22Rv1 (cell line): ENCODE measurements around the gene RAPGEF4.
"Not testable (repeated sequence)": the region's sequence is repeated elsewhere in the genome, so short reads cannot be mapped to it uniquely, and the experiment has no call there.

Experiments
- H3K27ac ChIP-seq: fragments of 450-650 bp; 2 replicates; pipeline ENCODE4 v1.5.1; 2017
- ZFX ChIP-seq: fragments of 450-650 bp; IDR thresholded peaks from 2 replicates; pipeline ENCODE4 v1.6.1; 2017; ENCODE audit warnings: antibody characterized with exemption, borderline replicate concordance
- TF ChIP-seq, protein P1 (sequence below): fragments of 450-650 bp; IDR thresholded peaks from 2 replicates; pipeline ENCODE4 v1.5.1; 2017; ENCODE audit warnings: mild to moderate bottlenecking

The RAPGEF4 gene

DNA sequence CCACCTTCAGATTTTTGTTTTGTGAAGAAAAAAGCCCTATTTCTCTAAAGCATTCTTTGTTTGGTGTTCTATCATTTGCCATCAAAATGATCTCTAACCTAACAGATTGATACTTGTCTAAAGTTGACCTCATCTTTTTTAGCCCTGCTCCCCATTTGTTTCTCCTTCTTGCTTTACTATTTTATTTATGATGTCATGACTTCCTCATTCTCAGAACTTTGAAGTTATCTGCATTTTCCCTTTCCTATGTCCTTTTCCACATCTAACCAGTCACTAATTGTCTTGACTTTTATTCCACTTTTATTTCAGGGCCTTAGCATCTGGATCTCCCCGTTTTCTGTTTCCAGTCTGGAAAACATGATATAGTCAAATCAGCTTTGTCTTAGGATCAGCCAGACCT is 8.3 kb downstream of the RAPGEF4 start:
- TF ChIP-seq ZFX = no peak
- TF ChIP-seq, protein P1, sequence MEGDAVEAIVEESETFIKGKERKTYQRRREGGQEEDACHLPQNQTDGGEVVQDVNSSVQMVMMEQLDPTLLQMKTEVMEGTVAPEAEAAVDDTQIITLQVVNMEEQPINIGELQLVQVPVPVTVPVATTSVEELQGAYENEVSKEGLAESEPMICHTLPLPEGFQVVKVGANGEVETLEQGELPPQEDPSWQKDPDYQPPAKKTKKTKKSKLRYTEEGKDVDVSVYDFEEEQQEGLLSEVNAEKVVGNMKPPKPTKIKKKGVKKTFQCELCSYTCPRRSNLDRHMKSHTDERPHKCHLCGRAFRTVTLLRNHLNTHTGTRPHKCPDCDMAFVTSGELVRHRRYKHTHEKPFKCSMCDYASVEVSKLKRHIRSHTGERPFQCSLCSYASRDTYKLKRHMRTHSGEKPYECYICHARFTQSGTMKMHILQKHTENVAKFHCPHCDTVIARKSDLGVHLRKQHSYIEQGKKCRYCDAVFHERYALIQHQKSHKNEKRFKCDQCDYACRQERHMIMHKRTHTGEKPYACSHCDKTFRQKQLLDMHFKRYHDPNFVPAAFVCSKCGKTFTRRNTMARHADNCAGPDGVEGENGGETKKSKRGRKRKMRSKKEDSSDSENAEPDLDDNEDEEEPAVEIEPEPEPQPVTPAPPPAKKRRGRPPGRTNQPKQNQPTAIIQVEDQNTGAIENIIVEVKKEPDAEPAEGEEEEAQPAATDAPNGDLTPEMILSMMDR = no peak
- no peak overlapping the region for H3K27ac ChIP-seq

DNA sequence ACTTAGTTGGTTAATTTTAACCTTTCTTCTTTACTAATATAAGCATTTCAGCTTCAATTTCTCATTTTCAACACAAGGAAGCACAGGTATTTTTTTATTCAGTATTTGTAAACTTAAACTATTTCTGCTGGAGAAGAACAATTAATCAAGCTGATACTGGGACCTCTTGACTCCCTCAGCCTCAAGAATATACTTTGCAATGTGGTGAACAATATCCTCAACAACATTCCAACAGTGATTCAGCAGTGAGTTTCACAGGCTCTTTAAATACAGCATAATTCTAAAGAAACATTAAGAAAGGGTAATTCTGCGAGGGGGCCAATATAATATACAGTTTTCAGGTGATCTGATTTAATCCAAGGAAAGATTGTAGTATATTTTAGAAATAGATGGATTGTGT is 10.0 kb downstream of the RAPGEF4 start:
- no peak for TF ChIP-seq ZFX
- TF ChIP-seq, protein P1 = no peak
- no peak overlapping the region for H3K27ac ChIP-seq

DNA sequence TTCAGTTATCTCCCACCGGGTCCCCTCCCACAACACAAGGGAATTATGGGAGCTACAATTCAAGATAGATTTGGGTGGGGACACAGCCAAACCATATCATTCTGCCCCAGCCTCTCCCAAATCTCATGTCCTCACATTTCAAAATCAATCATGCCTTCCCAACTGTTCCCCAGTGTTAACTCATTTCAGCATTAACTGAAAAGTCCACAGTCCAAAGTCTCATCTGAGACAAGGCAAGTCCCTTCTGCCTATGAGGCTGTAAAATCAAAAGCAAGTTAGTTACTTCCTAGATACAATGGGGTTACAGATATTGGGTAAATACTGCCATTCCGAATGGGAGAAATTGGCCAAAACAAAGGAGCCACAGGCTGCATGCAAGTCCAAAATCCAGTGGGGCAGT is 12.9 kb downstream of the RAPGEF4 start:
- H3K27ac ChIP-seq = not testable (repeated sequence)

DNA sequence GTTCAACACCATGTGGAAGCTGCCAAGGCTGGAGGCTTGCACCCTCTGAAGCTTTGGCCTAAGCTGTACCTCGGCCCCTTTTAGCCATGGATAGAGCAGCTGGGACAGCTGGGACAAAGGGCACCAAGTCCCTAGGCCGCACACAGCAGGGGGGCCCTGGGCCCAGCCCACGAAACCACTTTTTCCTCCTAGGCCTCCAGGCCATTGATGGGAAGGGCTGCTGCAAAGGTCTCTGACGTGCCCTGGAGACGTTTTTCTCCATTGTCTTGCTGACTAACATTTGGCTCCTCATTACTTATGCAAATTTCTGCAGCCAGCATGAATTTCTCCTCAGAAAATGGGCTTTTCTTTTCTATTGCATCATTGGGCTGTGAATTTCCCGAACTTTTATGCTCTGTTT is 13.7 kb downstream of the RAPGEF4 start:
- TF ChIP-seq ZFX = no peak
- TF ChIP-seq, protein P1 = no peak
- H3K27ac ChIP-seq = no peak overlapping the region

DNA sequence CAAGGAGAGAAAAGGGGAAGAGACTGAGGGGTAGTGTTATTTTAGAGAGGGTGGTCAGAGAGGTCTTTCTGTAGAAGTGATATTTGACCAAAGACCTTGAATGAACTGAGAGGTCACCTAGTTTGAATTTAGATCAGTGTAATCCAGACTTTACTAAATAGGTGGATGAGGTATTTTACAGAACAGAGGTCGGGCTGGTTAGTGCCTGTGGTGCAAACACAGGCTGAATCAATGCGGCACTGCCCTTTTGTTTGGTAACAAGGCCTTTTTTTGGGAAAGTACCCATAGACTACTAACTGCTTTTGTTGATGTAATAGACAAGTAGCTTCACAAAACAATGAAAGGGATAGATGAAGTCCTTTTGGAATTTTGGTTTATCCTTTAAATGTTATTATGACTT is 15.9 kb downstream of the RAPGEF4 start:
- no peak for TF ChIP-seq ZFX
- TF ChIP-seq, protein P1 = no peak
- H3K27ac ChIP-seq = no peak overlapping the region

DNA sequence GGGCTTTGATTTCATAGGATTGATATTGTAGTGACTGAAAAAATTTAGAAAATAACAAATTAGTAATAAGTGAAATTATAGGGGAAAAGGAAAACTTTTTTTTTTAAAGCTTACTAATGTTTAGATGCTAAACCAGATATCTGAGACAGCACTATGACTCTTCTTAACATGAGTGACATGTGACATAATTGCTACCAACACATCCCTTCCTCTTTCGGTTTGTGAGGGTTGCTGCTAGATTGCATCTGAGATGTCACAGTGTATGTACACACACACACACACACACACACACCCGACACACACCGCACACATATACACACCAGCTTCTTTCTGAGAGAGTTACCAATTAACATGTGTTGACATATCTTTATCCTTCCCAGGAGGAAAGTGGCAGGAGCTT is 18.0 kb downstream of the RAPGEF4 start:
- TF ChIP-seq, protein P1 = no peak
- TF ChIP-seq ZFX = no peak
- H3K27ac ChIP-seq = no peak overlapping the region

DNA sequence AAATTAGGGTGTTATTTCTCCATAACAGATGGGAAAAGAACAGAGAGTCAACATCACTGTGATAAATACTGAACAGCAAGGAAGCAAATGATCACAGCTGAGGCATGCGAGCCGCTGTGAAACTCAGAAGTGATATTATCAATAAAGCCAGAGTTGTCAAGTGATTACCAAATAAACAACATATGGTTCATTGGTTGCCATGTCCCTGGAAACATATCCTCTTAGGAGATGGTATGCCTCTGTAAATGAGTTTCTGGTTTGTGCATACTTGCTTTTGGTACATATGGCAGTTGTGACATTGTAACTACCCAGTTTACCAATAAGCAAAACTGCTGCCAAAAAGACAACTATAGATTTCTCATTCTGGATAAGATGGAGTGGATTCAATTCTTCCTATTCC is 23.8 kb downstream of the RAPGEF4 start:
- H3K27ac ChIP-seq = no peak overlapping the region
- TF ChIP-seq ZFX = no peak
- TF ChIP-seq, protein P1 = no peak

DNA sequence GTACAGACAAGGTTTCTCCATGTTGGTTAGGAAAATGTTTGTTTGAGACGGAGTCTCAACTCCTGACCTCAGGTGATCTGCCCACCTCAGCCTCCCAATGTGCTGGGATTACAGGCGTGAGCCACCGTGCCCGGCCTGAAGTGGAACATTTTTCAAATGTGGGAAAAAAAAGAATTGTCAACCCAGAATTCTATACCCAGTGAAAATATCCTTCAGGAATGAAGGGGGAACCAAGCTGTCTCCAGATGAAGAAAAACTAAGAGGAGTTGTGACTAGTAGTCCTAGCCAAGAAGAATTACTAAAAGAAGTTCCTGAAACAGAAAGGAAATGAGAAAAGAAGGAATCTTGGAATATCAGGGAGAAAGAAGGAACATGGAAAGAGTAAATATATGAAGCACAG is 25.7 kb downstream of the RAPGEF4 start:
- no peak for TF ChIP-seq ZFX
- TF ChIP-seq, protein P1 = no peak
- no peak overlapping the region for H3K27ac ChIP-seq
